Prostate gland (tissue), 2 donors: ENCODE results near the gene MYO15B. TPM values are rescaled to one million over a fixed set of nuclear protein-coding genes. Genes with fewer than 3 reads are reported as not detected.
"Not testable (repeated sequence)": the region's sequence is repeated elsewhere in the genome, so short reads cannot be mapped to it uniquely, and the experiment has no call there.

Experiments
- DNase-seq: peaks from one replicate; pipeline ENCODE4 v3.0.0-alpha.2; 2019; ENCODE audit warnings: low spot score
- H3K27ac ChIP-seq, 2 donors: fragments of 200-600 bp; sonication (generic); 2 replicates each; pipeline ENCODE4 v1.5.1; 2017 to 2019
- H3K27me3 ChIP-seq: fragments of 200-600 bp; sonication (generic); replicated peaks from 2 replicates; pipeline ENCODE4 v1.5.1; 2019; ENCODE audit not compliant: insufficient read depth
- H3K36me3 ChIP-seq, 2 donors: fragments of 200-600 bp; sonication (generic); 1 replicate in 1 of 2; 2 replicates in 1 of 2; pipeline versions ENCODE4 v1.5.1 to v1.8.1; 2017 to 2019
- H3K4me1 ChIP-seq: fragments of 200-600 bp; sonication (generic); replicated peaks from 2 replicates; pipeline ENCODE4 v1.5.1; 2019
- H3K4me3 ChIP-seq, 2 donors: fragments of 200-600 bp; sonication (generic); 2 replicates each; pipeline ENCODE4 v1.5.1; 2017 to 2019
- H3K9me3 ChIP-seq: fragments of 200-600 bp; sonication (generic); 2 replicates; pipeline ENCODE4 v1.5.1; 2017
- CTCF ChIP-seq, 4 experiments: fragments of 200-600 bp in 2 of 4; fragments of 450-650 bp in 2 of 4; sonication (generic) in 2 of 4; IDR thresholded peaks; 1 replicate in 3 of 4; 2 replicates in 1 of 4; pipeline ENCODE4 v1.5.1; 2016 to 2019; ENCODE audit warnings: antibody characterized with exemption in 4 of 4, mild to moderate bottlenecking in 2 of 4, moderate library complexity in 2 of 4
- POLR2A ChIP-seq: fragments of 450-650 bp; IDR thresholded peaks from one replicate; pipeline ENCODE4 v1.6.1; 2016; ENCODE audit warnings: antibody characterized with exemption, mild to moderate bottlenecking
- POLR2AphosphoS5 ChIP-seq: sonication (generic); formaldehyde crosslinking; IDR thresholded peaks from one replicate; pipeline ENCODE4 v1.6.1; 2017; ENCODE audit warnings: antibody characterized with exemption
- WGBS: methylation state at CpG from one replicate; pipeline ENCODE4 v1.1.5; 2018; 5-methylcytosine and 5-hydroxymethylcytosine counted together
- intact Hi-C: fragments of 100-400 bp; cut with DNase I; formaldehyde crosslinking; loops from one replicate; pipeline ENCODE4 v1.14.2; 2022
- total RNA-seq, 2 donors: library from RNA; depleted of rRNA; stranded (reverse); fragments of >200 nt; gene quantifications; one replicate each; pipeline ENCODE4 v1.1.0, GENCODE V29; 2016

MYO15B gene
- total RNA-seq, 2 donors from 2014 or later: 86.5 to 214 TPM

DNA sequence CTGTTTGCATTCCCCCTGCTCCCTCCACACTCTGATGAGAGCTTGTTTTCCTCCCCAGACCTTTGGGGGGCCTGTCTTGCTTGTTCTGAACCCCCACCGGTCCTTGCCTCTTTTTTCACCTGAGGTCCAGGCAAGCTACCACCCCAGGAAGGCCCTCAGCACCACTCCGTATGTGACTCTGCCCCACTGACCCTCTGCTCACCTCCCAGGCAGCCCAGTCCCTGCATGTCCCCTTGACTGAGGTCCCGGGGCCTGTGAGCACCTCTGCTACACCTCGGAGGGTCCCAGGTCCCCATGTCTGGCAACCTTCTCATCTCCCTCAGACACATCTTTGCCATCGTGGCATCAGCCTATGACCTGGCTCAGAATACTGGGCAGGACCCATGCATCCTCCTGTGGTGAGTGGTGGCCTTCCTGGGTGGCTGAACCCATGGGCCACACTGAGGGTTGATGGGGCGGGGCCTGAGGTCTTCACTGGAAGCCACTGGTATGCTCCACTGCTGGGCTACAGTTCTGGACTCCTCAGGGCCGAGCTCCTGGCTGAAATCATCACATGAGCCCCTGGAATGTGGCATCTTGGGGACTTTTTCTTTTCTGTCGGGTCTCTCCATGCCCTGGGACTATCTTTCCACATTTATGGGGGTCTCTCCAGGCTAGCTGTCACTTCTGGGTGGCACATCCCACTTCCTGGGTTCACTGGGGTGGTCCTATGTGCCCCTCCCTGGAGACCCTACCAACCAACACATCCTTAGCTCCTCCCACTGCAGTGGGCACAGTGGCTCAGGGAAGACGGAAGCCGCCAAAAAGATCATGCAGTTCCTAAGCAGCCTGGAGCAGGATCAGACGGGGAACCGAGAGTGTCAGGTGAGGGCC, 3.5 kb downstream of the MYO15B start:
- no peak overlapping the region for H3K27ac ChIP-seq
- TF ChIP-seq POLR2A (no peak), CTCF (IDR thresholded peaks at IDR 0.05) (no peak), POLR2AphosphoS5 (no peak)
- no peaks in the 10 kb centered on the region for H3K9me3 ChIP-seq
- no peak overlapping the region for H3K4me3 ChIP-seq
- H3K27me3 ChIP-seq: no peaks in the 10 kb centered on the region
- 75% methylated on average over 11 of the region's 12 CpGs for WGBS
- peaks cover 10% of the 10 kb centered on the region for H3K4me1 ChIP-seq
- DNase-seq: no peak
- H3K36me3 ChIP-seq: no peaks in the 10 kb centered on the region
- intact Hi-C loops: no loop called here

DNA sequence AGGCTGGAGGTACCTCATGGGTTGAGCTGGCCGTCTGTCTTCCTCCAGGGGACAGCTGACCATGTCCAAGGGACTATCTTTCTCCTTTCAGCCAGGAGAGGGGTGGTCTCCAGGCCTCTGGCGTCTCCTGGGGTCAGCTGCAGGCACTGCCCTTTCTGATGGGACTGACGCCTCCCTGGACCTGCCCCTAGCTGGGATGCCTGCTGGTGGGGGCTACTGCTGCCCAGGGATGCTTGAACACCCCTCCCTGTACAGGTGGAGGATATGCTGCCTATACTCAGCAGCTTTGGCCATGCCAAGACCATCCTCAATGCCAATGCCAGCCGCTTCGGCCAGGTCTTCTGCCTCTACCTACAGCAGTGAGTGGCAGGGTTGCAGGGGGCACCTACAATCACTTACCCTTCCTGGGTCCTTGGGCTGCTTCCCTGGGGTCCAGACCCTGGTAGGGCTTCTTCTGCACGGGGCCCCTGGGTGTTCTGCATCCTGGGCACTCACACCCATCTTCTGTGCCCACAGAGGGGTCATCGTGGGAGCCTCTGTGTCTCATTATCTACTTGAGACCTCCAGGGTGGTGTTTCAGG, 4.2 kb downstream of the MYO15B start:
- 93% methylated on average over 7 of the region's 7 CpGs for WGBS
- intact Hi-C loops: no loop called here
- Histone ChIP-seq H3K27ac (no peak overlapping the region), H3K36me3 (no peaks in the 10 kb centered on the region), H3K4me3 (no peak overlapping the region), H3K4me1 (peaks cover 10% of the 10 kb centered on the region), H3K27me3 (no peaks in the 10 kb centered on the region), H3K9me3 (no peaks in the 10 kb centered on the region)
- DNase-seq: no peak
- TF ChIP-seq POLR2AphosphoS5: no peak
- no peak for TF ChIP-seq CTCF (IDR thresholded peaks at IDR 0.05)
- no peak for TF ChIP-seq POLR2A

DNA sequence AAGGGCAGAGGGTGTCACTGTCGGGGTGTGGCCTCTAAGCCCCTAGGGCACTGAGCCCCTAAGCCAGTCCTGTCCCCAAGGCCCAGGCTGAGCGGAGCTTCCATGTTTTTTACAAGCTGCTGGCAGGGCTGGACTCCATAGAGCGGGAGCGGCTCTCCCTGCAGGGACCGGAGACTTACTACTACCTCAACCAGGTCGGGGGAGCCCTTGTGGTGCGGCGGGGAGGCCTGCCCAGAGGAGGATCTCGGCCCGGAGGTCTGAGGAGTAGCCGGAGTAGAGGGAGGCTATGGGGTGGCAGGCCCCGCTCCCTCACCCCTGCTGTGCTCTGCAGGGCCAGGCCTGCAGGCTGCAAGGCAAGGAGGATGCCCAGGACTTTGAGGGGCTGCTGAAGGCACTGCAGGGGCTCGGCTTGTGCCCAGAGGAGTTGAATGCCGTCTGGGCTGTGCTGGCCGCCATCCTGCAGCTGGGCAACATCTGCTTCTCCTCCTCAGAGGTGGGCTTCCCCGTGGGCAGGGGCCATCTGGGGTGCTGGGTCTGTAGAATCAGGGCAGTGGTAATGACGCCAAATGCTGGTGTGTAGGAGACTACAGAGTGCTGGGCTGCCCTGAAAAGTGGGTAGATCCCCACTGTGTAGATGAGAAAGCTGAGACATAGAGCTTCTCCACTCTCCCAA, 4.9 kb downstream of the MYO15B start:
- TF ChIP-seq POLR2A: no peak
- TF ChIP-seq POLR2AphosphoS5: no peak
- no peak for TF ChIP-seq CTCF (IDR thresholded peaks at IDR 0.05)
- no peaks in the 10 kb centered on the region for H3K36me3 ChIP-seq
- WGBS: 89% methylated on average over 17 of the region's 17 CpGs
- H3K4me3 ChIP-seq: no peak overlapping the region
- intact Hi-C loops: no loop called here
- H3K9me3 ChIP-seq: no peaks in the 10 kb centered on the region
- no peaks in the 10 kb centered on the region for H3K27me3 ChIP-seq
- DNase-seq: no peak
- H3K27ac ChIP-seq: no peak overlapping the region
- H3K4me1 ChIP-seq: peaks cover 5% of the 10 kb centered on the region

- H3K9me3 ChIP-seq, H3K4me3 ChIP-seq, intact Hi-C loops, H3K27ac ChIP-seq, H3K36me3 ChIP-seq, DNase-seq, H3K4me1 ChIP-seq, H3K27me3 ChIP-seq: not testable (repeated sequence)
- 88% methylated on average over 9 of the region's 9 CpGs for WGBS
Measured at GRCh38 chr17:75593430-75593829, 5.8 kb downstream of the MYO15B start.

DNA sequence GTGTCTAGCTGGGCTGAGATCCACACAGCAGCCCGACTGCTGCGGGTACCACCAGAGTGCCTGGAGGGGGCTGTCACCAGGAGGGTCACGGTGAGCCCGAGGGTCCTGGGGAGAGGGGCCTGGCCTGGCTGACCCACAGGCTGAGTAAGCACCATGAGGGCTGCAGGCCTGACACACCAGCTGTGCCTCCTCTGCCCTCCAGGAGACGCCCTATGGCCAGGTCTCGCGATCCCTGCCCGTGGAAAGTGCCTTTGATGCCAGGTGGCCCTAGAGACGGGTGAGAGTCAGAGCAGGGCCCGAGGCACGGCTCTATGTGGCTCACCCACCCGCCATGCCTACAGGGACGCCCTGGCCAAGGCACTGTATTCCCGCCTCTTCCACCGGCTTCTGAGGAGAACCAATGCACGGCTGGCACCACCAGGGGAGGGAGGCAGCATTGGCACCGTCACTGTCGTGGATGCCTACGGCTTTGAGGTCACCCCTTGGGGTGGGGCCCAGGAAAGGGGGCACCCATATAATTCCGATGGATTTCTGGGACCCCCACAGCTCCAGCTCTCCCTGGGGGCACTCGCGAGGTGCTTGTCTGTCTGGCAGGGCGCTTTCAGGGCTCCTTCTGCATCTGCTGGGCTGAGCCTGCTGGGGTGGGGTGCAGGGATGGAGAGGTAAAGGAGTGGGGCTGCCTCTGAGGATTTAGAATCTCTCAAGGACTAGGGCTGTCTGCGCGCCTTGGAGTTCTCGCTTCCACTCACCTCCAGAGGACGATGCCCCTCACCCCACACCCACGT, 7.1 kb downstream of the MYO15B start:
- TF ChIP-seq CTCF (IDR thresholded peaks at IDR 0.05): no peak
- no peak for TF ChIP-seq POLR2AphosphoS5
- TF ChIP-seq POLR2A: no peak
- H3K4me1 ChIP-seq: peaks cover 2% of the 10 kb centered on the region
- H3K27ac ChIP-seq: no peak overlapping the region
- no peaks in the 10 kb centered on the region for H3K36me3 ChIP-seq
- no peaks in the 10 kb centered on the region for H3K27me3 ChIP-seq
- H3K9me3 ChIP-seq: no peaks in the 10 kb centered on the region
- intact Hi-C loops: no loop called here
- 72% methylated on average over 27 of the region's 28 CpGs for WGBS
- H3K4me3 ChIP-seq: no peak overlapping the region
- no peak for DNase-seq
